Mucosa of gallbladder (tissue), 1 donor: Measurements from ENCODE around the gene CCDC134. TPM values are rescaled to one million over a fixed set of nuclear protein-coding genes. Genes with fewer than 3 reads are reported as not detected.

Source experiments
- DNase-seq: peaks from one replicate; pipeline ENCODE4 v3.0.0-alpha.2; 2020; ENCODE audit warnings: low spot score
- total RNA-seq: library from RNA; stranded (reverse); gene quantifications from one replicate; pipeline ENCODE4 v1.2.1, GENCODE V29; 2021
- donor health status: DM: no; HTN: no; CAD: no.

Gene CCDC134
- total RNA-seq: 10.2 TPM

- peak; percentile 90 for DNase-seq
Observed at GRCh38 chr22:41800348-41801146, at the start of gene CCDC134. Gene CCDC134 (plus strand): TSS chr22:41800679. CDS start chr22:41808891, 8,212 bp downstream.

GRCh38 chr22:41752011-41752970 lies 48.2 kb upstream of the CCDC134 start:
- DNase-seq: no peak

GRCh38 chr22:41753984-41754383 lies 46.5 kb upstream of the CCDC134 start:
- no peak for DNase-seq

- no peak for DNase-seq
Observed at GRCh38 chr22:41757502-41757901, 43.0 kb upstream of the CCDC134 start.

GRCh38 chr22:41758231-41758630 lies 42.2 kb upstream of the CCDC134 start:
- DNase-seq: no peak

GRCh38 chr22:41762980-41763779 lies 37.3 kb upstream of the CCDC134 start:
- DNase-seq: no peak

GRCh38 chr22:41766476-41766875 lies 34.0 kb upstream of the CCDC134 start:
- no peak for DNase-seq

GRCh38 chr22:41768430-41768829 lies 32.0 kb upstream of the CCDC134 start:
- no peak for DNase-seq

- DNase-seq: no peak
Observed at GRCh38 chr22:41770715-41771468, 29.6 kb upstream of the CCDC134 start.

GRCh38 chr22:41772198-41772597 lies 28.3 kb upstream of the CCDC134 start:
- no peak for DNase-seq

- no peak for DNase-seq
Observed at GRCh38 chr22:41772645-41773044, 27.8 kb upstream of the CCDC134 start.

- DNase-seq: no peak
Observed at GRCh38 chr22:41775338-41775737, 25.1 kb upstream of the CCDC134 start.

GRCh38 chr22:41775976-41776375 lies 24.5 kb upstream of the CCDC134 start:
- no peak for DNase-seq

GRCh38 chr22:41776381-41776780 lies 24.1 kb upstream of the CCDC134 start:
- no peak for DNase-seq

GRCh38 chr22:41777749-41778425 lies 22.6 kb upstream of the CCDC134 start:
- DNase-seq: no peak

- no peak for DNase-seq
Observed at GRCh38 chr22:41779929-41780505, 20.5 kb upstream of the CCDC134 start.

- DNase-seq: peak; percentile 65
Observed at GRCh38 chr22:41780746-41781505, 19.6 kb upstream of the CCDC134 start.

GRCh38 chr22:41781507-41781906 lies 19.0 kb upstream of the CCDC134 start:
- DNase-seq: no peak

- DNase-seq: no peak
Observed at GRCh38 chr22:41782316-41782715, 18.2 kb upstream of the CCDC134 start.
